HG02571 (cell line): Measurements from ENCODE around the gene GLS2.
"Not testable (repeated sequence)": the region's sequence is repeated elsewhere in the genome, so short reads cannot be mapped to it uniquely, and the experiment has no call there.

ENCODE experiments used
- ATAC-seq: cut with Tn5 transposase; IDR thresholded peaks from one replicate; pipeline ENCODE4 v1.9.1; 2021; ENCODE audit warnings: mild to moderate bottlenecking, moderate library complexity; ENCODE audit not compliant: unreplicated experiment

GLS2 gene

DNA sequence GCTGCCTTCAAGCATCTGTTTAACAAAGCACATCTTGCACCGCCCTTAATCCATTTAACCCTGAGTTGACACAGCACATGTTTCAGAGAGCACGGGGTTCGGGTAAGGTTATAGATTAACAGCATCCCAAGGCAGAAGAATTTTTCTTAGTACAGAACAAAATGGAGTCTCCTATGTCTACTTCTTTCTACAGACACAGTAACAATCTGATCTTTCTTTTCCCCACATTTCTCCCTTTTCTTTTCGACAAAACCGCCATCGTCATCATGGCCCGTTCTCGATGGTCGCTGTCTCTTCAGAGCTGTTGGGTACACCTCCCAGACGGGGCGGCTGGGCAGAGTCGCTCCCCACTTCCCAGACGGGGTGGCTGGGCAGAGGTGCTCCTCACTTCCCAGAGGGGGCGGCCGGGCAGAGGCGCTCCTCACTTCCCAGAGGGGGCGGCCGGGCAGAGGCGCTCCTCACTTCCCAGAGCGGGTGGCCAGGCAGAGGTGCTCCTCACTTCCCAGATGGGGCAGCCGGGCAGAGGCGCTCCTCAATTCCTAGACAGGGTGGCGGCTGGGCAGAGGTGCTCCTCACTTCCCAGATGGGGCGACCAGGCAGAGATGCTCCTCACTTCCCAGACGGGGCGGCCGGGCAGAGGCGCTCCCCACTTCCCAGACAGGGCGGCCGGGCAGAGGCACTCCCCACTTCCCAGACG lies 5.6 kb upstream of the GLS2 start:
- not testable (repeated sequence) for ATAC-seq

DNA sequence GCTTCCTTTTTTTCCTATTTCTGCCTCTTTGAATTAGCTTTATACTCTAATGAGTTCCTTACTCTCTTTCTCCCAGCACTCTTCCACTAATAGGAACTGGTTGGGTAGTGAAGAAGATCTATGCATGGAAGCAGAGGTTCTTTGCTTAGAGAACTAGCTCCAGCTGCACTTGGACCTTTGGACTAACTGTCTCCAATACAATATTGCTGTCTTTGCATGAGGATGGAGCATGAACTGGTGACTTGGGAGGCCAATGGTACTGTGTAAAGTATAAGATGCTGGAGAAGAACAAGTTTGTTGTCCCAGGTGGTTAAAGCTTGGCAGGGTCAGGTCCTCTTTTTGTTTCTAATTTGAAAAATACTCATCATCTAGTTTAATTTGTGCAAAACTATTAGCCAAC lies 2.4 kb upstream of the GLS2 start:
- ATAC-seq, result no peak

DNA sequence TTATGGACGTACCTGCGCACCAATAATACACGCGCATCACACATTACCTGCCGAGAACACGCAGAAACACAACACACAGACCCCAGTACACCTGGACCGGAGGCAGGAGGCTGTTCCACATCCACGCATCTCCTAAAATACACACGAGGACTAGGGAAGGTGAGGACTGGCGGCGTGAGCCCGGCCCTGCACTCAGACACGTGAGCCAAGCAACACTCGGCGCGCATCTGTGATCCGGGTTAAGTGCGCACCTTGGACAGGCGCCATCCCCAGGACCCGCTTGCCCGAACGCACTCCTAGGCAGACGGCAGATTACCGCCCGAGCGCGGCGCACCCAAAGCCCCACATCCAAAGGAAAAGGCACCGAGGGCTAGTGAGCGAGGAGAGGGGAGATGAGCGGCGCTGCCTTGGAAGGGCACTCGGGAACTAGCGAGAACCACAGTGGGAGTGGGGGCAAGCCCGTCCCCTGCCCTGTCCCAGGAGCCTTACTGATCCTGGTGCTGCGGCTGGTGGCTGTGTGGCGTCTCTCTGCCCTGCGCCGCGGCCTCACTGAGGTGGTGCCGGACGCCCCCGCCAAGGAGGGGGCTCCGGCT lies 417 bp downstream of the GLS2 start:
- ATAC-seq, result no peak

DNA sequence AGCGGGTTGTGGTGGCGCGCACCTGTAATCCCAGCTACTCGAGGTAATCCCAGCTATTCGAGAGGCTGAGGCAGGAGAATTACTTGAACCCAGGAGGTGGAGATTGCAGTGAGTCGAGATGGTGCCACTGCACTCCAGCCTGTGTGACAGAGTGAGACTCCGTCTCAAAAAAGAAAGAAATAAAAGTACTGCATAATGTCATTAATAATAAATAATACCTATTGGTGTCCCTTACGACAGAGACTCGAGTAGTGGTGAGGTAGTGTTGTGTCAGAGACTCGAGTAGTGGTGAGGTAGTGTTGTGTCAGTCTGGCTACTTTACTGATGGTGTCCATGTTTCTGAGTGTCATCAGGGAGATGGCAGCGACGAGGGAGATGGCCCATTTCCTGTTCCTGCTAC lies 1.3 kb downstream of the GLS2 start:
- no peak for ATAC-seq

DNA sequence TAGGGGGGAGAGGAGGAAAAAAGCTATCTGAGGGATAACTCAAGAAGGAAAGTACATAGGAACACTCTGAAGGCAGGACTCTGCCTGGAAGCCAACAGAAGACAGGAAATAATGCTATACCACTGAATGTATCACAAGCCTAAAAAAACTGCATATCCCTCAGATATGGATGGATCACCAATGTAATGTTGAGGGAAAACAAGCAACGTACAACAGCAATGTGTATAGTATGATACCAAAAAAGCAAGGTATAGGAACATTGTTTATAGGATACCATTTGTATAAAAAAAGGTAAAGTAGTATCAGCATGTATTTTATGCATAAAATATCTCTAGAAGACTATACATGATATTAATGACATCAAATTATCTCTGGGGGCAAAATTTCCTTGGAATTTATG lies 3.4 kb downstream of the GLS2 start:
- ATAC-seq, result no peak

DNA sequence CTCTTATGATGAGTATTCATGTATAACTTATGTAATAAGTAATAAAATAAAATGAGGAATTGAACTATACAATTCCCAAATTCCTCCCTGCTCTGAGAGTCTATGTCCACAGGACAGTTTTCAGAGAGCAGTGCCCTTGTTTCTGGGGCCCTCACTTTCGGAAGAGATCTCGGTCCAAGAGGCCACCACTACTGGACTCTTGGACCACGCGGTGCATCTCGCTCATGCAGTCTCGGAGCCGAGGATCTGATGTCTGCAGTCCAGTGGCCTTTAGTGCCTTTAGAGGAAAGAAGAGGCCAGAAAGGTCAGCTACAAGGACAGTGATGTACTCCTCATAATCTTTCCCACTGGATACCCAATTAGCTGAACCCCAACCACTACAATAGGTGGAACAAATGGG lies 8.3 kb downstream of the GLS2 start:
- no peak for ATAC-seq

DNA sequence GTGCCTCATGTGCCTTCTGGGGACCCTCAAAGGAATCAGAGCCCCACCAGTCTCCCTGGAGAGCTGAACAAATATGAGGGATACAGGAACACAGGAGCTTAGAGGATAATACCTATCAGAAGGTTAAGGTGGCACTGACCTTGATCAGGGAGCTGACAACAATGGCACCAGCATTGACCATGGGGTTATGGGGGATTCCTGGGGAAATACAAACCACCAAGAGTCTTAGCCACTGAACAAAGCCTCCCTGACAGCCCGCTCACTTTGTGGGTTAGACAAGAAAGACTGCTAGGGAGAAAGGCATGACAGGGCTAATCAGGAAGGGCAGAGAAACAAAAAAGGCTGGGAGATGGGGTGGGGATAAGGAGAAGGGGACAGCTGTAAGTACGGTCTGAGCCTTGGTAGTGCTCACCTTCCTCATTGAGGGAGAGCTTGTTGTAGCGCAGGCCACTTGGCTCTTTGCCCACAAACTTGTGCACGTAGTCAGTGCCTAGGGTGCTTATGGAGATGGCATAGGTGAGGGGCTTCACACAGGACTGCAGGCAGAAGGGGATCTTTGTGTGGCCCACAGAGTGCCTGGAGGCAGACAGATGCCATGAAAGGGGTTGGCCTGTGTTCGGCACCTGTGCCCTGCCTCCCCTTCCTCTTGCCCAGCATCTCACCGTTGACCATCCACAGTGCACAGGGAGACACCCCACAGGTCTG lies 10.3 kb downstream of the GLS2 start:
- ATAC-seq, result no peak

DNA sequence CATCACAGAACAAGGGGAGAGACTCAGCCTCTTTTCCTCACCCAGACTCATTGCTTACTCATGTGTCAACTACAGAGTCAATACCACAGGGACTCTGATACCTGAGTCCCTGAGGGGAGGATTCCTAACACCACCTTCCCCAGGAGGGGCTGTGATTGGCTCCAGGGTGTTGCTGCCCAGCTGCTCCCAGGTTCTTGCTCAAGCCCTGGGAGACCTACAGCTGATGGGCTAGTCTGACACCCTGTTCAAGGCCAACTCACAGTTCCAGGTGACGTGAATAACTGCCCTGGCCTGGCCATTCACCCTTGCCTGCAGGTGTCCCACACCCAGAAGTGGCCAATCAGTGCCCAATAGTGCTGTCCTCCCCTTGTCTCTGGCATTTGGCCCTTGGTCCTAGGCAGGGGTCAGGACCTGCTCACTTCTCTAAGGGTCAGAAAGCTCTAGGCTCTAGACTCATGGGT lies 11.0 kb downstream of the GLS2 start:
- no peak for ATAC-seq

DNA sequence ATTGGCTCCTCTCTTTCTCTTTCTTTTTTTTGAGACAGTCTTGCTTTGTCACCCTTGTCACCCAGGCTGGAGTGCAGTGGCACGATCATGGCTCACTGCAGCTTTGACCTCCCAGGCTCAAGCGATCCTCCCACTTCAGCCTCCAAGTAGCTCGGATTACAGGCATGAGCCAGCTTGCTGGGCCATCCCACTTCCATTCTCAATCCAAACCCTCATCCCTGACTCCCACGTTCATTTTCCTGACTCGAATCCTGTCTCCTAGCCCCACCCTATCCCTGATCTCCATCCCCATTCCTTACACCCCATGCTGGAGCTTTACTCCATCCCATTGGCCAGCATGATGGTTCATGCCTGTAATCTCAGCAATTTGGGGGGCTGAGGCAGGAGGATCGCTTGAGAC lies 11.8 kb downstream of the GLS2 start:
- no peak for ATAC-seq

DNA sequence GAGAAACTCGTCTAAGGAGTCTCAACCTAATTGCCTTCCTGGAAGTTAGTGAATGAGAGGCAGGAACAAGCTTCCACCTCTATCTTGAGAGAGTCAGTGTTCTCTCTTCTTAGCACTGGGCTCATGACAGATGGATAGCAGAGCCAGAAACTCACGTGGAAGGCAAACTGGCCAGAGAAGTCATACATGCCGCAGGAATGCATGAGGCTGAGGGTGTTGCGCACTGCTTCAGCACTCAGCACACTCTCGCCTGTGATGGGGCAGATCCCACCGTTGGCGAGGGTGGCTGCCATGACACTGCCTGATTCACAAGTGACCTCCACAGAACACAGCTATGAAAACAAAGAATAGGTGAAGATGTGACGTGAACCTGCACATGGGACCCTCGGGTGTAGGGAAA lies 13.6 kb downstream of the GLS2 start:
- ATAC-seq, result no peak

DNA sequence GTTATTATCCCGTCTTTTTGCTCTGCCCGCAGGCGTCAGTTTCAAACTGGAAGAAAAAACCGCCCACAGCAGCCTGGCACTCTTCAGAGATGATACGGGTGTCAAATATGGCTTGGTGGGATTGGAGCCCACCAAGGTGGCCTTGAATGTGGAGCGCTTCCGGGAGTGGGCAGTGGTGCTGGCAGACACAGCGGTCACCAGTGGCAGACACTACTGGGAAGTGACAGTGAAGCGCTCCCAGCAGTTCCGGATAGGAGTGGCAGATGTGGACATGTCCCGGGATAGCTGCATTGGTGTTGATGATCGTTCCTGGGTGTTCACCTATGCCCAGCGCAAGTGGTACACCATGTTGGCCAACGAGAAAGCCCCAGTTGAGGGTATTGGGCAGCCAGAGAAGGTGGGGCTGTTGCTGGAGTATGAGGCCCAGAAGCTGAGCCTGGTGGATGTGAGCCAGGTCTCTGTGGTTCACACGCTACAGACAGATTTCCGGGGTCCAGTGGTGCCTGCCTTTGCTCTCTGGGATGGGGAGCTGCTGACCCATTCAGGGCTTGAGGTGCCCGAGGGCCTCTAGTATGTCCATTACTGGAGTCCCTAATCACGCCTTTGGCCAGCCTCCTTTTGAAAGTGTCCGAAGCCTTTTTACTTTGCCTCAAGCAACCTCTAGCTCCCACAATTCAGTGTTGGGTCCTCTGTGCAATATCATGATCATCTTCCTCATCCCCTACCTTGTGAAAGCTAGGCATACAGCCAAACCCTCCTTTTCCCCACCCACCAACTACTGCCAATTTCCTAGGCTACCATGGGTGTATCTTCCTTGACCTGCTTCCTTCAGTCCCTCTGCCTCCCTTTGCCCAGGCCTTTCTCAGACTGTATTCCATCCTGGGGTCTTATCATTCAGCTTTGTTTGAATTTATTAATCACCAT lies 18.7 kb downstream of the GLS2 start:
- ATAC-seq, result no peak

DNA sequence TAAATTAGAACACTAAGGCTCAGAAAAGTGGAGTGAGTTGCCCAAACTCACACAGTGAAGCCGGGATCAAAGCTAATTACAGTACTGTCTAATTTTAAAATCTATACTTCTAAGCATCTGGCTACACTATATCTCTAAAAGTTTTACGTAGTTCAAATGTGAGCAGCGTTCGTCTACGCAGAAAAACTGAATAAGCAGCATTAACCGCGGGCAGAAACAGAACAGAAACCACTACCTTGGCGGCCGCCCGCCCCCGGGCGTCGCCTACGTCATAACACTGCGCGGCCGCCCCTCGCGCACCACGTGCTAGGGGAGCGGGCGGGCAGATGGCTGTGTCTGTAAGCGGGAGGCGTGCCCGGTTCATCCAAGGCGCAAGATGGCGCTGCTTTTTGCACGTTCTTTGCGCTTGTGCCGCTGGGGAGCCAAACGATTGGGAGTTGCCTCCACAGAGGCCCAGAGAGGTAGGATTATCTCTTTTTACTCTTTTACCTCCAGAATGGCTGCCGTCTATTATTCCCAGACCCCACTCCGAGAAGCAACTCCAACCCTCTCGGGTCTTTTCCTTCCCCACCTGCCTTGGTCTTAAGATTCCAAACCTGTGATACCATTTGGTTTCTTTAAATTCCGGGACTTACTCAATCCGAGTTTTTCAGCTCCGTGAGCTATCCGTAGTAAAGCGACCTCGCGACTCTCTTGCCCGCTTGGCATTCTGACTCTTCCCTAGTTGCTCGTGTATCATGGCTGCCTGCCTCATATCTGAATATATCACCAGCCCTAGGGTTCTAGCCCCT lies 19.6 kb downstream of the GLS2 start, which contains the start of gene SPRYD4:
TSS of gene SPRYD4 (plus strand) at position 363 of the 791 bp plus-strand sequence. CDS start at position 377, 14 bp downstream.
- ATAC-seq, result peak; percentile 84

DNA sequence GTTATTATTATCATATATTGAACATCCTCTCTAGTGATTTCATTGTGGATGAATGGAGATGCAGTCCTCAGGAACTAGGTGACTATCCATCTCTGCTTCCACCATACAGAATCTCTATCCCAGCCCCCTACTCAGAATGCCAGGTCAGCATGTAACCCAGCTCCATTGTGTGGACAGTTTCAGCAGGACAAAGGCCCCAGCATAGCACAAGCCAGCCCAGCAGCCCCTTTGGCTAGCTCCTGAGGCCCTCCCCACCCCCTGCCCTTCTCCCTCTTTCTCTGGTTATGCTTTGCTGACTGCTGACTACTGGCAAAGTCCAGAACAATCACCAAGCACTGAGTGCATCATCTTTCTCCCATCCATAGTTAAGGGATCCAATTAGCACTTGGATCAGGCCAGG lies 25.4 kb downstream of the GLS2 start:
- ATAC-seq, result no peak

DNA sequence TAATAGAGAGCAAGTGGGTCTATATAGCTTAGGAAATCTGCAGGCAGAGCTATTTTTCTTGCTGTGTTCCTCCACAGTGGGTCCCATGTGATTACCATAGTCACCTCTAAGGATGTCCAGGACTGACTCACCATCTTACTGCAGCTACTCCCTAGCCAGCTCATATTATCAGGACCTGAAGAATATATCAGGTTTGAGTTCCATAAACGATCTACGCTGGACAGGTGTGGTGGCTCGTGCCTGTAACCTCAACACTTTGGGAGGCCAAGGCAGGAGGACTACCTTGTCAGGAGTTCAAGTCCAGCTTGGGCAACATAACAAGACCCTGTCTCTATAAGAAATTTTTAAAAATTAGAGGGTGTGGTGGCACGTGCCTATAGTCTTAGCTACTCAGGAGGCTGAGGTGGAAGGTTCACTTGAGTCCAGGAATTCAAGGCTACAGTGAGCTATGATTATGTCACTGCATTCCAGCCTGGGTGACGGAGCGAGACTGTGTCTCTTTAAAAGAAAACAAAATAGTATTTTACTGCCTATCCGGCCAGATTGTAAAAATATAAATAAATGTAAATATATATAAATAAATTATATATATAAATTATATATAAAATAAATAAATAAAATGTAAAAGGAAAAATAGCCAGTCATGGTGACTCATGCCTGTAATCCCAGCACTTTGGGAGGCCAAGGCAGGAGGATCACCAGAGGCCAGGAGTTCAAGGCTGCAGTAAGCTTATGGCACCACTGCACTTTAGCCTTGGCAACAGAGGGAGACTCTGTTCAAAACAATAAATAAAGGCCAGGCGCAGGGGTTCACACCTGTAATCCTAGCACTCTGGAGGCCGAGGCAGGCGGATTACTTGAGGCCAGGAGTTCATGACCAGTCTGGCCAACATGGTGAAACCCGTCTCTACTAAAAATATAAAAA lies 26.5 kb downstream of the GLS2 start:
- ATAC-seq, result no peak

DNA sequence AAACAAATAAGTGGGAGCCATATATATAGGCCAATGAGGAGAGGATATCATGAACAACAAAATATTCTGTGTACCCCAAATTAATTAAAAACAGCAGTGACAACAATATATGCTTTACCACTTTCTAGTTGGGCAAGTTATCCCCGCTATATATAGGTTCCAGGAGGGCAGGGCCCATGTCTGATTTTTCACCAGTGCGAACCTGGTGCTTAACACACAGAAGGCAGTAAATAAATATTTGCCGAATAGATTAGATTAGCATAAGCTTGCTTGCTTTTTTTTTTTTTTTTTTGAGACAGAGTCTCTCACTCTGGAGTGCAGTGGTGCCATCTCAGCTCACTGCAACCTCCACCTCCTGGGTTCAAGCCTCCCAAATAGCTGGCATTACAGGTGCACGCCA lies 30.1 kb downstream of the GLS2 start:
- no peak for ATAC-seq

DNA sequence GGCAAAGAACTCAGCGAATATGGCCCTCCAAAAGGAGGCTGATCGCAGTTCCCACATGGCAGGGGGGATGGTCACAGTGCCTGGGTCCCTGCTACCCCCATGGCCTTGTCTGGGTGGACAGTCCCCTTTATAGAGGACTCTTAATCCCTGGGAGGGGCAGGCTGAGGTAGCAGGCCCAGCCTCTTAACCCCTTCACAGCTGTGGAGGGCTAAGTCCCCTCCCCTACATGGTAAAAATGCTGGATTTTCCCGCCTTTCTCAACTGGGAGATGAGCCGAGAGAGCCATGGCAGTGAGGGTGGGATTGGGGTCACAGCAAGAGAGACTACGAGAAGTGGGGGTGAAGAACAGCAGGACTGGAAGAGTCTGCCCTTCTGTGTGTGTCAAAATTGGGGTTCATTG lies 33.4 kb downstream of the GLS2 start, which contains the start of gene MIP:
TSS of gene MIP (minus strand) at position 101 of the 400 bp plus-strand sequence. CDS start at position 57, 44 bp downstream.
- no peak for ATAC-seq

DNA sequence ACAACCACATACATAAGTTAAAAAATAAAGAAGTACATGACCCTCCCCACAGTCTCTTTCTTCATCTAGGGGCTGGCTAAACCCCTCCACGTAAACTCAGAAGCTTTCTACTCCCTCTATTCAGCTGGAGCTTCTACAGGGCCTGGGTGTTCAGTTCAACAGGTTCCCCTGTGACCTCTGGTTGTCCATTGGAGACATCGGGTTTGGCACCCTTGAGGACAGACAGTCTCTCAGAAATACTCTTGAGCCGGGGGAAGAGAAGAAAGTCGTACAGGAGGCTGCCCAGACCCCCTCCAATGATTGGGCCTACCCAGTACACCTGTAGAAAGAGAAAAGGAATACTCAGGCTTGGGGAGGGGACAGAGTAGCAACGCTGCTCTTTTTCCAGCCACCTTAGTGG lies 36.8 kb downstream of the GLS2 start:
- no peak for ATAC-seq

DNA sequence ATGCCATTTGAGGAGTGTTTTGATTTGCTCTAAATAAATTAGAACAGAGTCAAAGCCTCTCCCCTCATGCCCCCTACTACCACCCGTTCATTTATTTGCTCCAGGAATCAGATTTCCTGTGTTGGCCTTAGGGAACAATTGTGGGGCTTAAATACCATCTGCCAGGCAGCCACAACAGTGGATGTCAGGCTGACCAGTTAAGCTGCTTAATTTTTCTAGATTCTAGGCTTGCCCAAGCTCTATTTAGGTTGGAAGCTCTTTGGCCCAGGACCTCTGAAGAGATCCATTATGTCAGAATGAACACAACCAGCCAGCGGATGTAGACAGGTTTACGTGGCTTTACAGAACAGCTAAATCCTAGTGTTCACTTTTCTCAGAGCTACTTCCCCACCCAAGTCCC lies 37.7 kb downstream of the GLS2 start:
- ATAC-seq, result no peak

DNA sequence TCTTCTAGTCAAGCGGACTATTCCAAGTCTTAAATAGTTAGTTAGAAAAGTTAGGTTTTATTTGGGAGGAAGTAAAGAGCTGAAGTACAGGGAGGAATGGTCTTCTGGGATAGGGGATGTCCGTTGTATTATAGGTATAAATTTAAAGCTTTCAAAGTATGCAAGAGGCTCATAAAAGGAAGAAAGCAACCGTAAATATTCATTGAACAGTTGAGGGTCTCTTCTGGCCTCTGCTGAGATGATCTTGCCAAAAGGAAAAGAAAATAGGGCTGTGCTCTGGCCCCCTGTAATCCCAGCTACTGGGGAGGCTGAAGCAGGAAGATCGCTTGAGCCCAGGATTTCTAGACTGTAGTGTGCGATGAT lies 38.4 kb downstream of the GLS2 start:
- no peak for ATAC-seq
